ENCODE measurements around the gene MLXIP.
A peak's percentile ranks its signal among the peaks of the same experiment; 100 is the strongest.
"Not testable (repeated sequence)": the region's sequence is repeated elsewhere in the genome, so short reads cannot be mapped to it uniquely, and the experiment has no call there.

The MLXIP gene

GRCh38 chr12:122106843-122107242 lies 28.3 kb downstream of the MLXIP start:
- H3K4me3 ChIP-seq (replicated peaks in 1 of 2; ENCODE audit: low read depth in 2 of 2, low read length in 2 of 2): no peak overlapping the region
- TF ChIP-seq, protein P1, sequence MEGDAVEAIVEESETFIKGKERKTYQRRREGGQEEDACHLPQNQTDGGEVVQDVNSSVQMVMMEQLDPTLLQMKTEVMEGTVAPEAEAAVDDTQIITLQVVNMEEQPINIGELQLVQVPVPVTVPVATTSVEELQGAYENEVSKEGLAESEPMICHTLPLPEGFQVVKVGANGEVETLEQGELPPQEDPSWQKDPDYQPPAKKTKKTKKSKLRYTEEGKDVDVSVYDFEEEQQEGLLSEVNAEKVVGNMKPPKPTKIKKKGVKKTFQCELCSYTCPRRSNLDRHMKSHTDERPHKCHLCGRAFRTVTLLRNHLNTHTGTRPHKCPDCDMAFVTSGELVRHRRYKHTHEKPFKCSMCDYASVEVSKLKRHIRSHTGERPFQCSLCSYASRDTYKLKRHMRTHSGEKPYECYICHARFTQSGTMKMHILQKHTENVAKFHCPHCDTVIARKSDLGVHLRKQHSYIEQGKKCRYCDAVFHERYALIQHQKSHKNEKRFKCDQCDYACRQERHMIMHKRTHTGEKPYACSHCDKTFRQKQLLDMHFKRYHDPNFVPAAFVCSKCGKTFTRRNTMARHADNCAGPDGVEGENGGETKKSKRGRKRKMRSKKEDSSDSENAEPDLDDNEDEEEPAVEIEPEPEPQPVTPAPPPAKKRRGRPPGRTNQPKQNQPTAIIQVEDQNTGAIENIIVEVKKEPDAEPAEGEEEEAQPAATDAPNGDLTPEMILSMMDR (IDR thresholded peaks at IDR 0.05; ENCODE audit: low read depth, low read length): no peak
- no peak for DNase-seq (ENCODE audit: low read depth in 2 of 2)

GRCh38 chr12:122107261-122107660 lies 28.7 kb downstream of the MLXIP start:
- DNase-seq (ENCODE audit: low read depth in 2 of 2): peak in 1 of 2 donors; percentile 76
- H3K4me3 ChIP-seq (replicated peaks in 1 of 2; ENCODE audit: low read depth in 2 of 2, low read length in 2 of 2): no peak overlapping the region
- TF ChIP-seq, protein P1 (IDR thresholded peaks at IDR 0.05; ENCODE audit: low read depth, low read length): no peak

- H3K4me3 ChIP-seq (replicated peaks in 1 of 2; ENCODE audit: low read depth in 2 of 2, low read length in 2 of 2): no peak overlapping the region
- DNase-seq (ENCODE audit: low read depth in 2 of 2): no peak
- TF ChIP-seq, protein P1 (IDR thresholded peaks at IDR 0.05; ENCODE audit: low read depth, low read length): no peak
Observed at GRCh38 chr12:122111089-122111641, 32.6 kb downstream of the MLXIP start.

DNA sequence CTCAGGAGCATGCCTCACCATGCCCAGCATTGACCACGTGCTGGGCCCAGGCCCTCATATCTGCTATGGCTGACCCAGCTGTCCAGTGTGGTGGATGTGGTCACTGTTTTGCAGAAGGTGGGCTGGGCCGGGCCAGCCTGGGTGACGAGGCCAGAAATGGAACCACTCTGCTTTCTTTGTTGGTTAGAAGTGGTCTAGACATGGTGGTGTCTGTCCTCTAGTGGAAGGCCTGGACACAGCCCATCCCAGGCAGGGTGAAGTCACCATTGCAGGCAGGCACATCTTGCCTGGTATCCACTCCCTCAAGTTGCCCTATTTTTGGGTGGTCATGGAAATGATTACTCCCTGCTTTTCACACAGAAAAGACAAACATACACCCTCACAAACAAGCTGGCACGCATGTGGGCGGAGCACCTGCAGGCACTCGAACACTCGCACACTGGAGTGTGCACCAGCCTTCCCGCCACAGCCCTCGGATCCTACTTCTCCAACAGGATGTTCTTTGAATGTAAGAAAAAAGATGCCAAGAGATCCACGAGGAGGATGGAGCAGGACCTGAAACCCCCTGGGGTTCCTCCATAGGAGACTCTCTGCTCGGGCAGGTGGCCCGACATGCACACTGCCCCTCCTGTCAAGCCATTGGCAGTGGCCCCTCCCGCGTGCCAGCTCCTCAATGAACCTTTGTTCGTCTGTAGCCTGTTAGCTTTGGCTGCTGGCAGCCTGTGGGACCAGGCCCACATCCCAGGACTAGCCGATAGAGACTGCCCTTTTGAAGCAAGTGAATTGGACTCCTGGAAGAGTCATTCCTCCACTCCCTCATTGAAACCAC lies 38.4 kb downstream of the MLXIP start:
- no peak for DNase-seq (ENCODE audit: low read depth in 2 of 2)
- no peak overlapping the region for H3K4me3 ChIP-seq (replicated peaks in 1 of 2; ENCODE audit: low read depth in 2 of 2, low read length in 2 of 2)
- TF ChIP-seq, protein P1 (IDR thresholded peaks at IDR 0.05; ENCODE audit: low read depth, low read length): no peak

DNA sequence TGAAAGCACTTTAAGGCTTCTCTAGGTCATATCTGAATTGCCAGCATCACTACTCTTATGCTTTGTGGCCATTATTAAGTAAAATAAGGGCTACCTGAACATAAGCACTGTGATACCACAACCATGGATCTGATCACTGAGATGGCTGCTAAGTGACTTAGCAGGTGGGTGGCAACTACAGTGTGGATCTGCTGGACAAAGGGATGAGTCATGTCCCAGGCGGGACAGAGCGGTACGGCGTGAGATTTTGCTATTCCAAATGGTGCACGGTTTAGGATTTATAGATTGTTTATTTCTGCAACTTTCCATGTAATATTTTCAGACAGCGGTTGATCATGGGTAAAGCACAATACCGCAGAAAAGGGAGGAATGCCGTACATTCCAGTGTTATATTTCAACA lies 39.4 kb downstream of the MLXIP start:
- peak in 1 of 2 donors; percentile 39 for DNase-seq (ENCODE audit: low read depth in 2 of 2)
- no peak overlapping the region for H3K4me3 ChIP-seq (replicated peaks in 1 of 2; ENCODE audit: low read depth in 2 of 2, low read length in 2 of 2)
- TF ChIP-seq, protein P1 (IDR thresholded peaks at IDR 0.05; ENCODE audit: low read depth, low read length): no peak

- not testable (repeated sequence) for H3K4me3 ChIP-seq (replicated peaks in 1 of 2; ENCODE audit: low read depth in 2 of 2, low read length in 2 of 2)
Observed at GRCh38 chr12:122121341-122121740, 42.8 kb downstream of the MLXIP start.

GRCh38 chr12:122121745-122122144 lies 43.2 kb downstream of the MLXIP start:
- TF ChIP-seq, protein P1 (IDR thresholded peaks at IDR 0.05; ENCODE audit: low read depth, low read length): no peak
- H3K4me3 ChIP-seq (replicated peaks in 1 of 2; ENCODE audit: low read depth in 2 of 2, low read length in 2 of 2): no peak overlapping the region
- DNase-seq (ENCODE audit: low read depth in 2 of 2): peak in 1 of 2 donors; percentile 38

More at GRCh38 chr12:122121341-122121740, 42.8 kb downstream of the MLXIP start:
- not testable (repeated sequence) for DNase-seq (ENCODE audit: low read depth in 2 of 2)
